Germinal center (tissue), 1 donor: ENCODE measurements around the gene TCEANC2.
"Not testable (repeated sequence)": the region's sequence is repeated elsewhere in the genome, so short reads cannot be mapped to it uniquely, and the experiment has no call there.

ENCODE experiments used
- DNase-seq: peaks from one replicate; pipeline ENCODE4 v3.0.0; 2012; ENCODE audit warnings: mixed read lengths, low spot score

The TCEANC2 gene

DNA sequence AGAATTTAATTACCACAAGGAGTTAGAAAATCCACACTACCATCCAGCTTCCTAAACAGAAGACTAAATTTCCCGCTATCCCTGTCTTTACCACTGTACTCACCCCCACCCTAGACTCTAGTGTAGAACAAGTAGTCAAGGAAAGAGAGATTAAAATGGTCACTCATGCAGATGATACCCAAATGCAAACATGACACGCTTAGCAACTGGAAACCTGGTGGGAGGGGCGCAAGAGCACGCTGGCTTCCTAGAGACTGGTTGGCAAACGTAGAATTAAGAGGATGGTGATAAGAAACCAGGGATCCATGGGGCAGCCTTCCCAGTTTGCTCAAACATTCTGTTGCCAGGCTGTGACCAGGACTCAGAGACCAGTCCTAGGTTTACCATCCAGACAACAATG, 25.6 kb upstream of the TCEANC2 start:
- DNase-seq: no peak

DNA sequence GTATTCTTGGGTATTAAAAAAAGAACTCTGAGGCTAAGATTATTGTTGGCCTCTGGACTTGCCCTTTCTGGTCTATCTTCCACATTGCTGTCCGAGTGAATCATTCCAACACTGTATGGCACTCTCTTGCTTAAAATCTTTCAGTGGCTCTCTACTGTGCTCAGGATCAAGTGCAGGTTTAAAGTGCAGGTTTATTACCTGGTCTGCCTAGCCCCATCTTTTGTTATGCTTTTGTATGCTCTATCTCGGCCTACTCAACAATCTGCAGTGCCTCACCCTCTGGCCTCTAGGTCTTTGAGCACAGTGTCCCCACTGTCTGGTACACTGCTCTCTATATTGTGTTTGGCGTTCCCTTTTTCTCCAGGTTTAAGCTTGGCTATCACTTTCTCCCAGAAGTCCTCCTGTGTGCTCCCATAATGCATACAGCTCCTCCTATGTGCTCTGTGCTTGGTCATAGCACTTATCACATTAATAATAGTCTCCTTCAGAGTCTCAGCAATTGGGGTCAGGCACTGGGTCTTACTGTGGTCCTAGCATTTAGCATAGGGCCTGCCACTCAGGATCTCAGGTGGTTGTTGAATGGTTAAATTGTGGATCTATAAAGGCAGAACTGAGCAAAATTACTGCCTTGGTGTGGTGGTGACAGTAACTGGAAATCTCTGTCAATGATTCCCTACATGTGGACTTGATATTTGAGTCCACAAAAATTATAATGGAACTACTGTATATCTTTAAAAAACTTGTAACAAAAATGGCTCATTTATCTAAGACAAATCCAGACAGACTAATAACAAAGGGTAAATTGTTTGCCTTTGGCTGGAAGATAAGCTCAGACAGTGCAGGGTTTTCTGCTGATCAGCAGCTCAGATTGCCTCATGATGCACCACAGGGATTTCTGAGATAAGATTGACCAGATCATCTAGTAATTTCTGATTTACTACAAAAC, 24.8 kb upstream of the TCEANC2 start:
- no peak for DNase-seq

DNA sequence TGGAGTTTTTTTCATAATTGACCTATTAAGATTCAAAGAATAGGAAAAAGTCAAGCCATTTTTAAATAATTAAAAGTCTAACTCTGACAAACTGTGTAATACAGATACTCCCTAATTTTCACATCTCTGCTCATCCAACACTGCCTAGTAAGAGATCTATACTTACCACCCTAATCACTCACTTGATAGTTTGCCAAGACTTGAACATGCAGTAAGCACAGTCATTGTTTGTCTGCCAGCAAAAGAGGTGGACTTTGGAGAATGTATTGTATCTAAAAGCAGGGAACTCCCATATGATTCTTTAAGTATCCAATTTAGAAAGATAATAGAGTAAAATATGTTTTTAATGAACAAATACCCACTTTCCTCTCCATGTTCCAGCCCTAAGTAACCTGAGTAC, 15.9 kb upstream of the TCEANC2 start:
- DNase-seq: no peak

DNA sequence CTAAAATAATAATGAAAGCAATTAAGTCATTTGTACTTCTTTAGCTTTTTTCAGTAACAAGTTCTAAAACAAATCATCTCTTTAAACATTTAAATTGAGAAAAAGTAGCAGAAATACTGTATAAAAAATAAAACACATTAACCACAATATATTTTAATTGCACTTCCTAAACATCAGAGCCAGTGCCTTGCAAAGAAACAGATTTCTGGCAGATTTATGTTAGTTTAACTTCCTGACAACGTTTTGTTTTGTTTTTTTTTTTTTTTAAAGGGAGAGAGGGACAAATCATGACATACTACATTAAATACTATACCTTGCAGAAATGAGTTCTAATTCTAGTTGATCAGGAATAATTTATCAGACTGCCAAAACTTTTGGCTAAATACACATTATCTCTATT, 11.6 kb upstream of the TCEANC2 start:
- no peak for DNase-seq

DNA sequence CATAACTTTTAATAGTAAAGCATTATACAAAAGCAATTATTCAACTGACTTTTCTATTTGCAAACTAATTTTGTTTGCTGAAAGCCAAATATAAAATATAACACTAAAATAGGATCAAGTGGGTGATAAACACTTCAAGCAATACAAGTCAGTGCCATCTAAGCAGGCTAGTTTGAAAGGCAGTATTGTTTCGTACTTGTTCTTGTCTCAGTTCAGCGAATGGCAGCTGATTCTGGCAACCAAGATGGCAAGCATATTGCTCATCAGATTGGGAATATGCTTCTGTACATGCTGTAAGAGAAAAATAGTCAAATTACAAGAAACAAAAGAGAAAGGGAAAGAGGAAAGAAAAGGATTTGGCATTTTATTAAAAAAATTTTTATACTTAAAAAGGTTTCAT, 7.9 kb upstream of the TCEANC2 start:
- no peak for DNase-seq

DNA sequence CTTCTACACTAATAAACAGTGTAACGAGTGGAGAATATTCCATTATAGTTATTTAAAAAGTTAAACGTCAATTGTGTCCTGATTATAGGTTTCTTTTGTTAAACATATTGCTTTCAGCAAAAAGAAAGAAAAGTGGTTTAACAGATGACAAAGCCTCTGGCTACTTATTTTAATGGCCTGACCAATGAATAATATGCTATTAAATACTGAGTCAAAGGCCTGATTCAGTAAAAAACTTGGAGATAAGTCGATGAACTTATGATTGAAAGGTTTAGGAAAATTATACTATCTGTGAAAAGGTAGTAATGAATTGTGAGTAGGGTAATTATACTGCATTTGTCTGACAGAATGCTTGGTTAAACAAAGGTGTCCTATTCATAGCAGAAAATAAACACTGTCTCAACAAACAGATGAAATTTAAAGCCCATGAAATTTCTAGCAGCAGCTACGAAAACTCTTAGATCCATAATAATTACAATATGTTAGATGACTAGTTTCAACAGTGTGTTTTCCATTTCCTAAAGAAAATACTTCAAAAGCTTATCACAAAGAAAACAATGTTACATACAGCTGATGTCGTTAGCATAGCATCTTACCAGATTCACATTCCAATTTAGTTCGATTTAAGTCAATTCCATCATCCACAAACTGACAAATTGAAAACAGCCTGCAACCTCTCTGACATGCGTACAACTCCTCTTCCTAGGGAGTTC, 6.6 kb upstream of the TCEANC2 start:
- no peak for DNase-seq

DNA sequence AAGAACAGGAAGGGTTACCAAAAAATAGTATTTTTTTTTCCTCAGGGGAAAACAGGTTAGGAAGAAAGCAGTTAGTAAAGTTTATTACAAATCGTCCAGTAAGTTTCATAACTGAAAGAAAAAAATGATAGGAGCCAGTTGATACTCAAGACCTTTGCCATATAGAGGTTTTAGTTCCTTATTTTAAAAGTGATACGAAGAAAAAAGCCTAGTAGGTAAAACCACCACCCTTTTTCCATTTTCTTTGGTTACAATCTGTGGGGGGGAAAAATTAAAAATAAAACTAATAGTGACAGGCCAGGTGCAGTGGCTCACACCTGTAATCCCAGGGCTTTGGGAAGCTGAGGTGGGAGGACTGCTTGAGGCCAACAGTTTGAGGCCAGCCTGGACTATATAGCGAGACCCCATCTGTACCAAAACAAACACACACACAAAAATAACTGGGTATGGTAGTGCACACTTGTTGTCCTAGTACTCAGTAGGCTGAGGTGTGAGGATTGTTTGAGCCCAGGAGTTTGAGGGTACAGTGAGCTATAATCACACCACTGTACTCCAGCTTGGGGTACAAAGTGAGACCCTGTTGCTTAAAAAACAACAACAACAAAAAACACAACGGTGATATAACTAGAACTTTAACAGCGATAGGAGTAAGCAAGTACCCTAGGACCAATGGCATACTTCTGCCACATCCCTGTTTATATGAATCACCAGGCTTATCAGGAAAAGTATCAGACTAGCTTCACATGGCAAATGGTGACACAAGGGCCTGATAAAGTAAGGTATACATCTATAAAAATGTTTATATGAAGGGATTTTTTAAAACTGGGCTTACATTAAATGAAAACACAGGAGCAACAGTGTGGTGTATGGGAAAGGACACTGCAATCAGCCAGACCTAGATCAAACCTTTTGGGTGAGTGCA, 5.8 kb upstream of the TCEANC2 start:
- no peak for DNase-seq

DNA sequence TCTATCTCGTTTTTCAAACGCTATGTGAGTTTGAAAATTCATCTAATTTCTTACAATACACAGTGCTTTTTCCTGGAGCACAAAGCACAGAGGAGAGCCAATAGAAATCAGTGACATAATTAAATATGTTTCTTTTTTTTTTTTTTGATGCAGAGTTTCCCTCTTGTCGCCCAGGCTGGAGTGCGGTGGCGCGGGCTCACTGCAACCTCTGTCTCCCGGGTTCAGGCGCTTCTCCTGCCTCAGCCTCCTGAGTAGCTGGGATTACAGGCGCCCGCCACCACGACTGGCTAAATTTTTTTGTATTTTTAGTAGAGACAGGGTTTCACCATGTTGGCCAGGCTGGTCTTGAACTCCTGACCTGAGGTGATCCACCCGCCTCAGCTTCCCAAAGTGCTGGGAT, 3.0 kb upstream of the TCEANC2 start:
- not testable (repeated sequence) for DNase-seq

DNA sequence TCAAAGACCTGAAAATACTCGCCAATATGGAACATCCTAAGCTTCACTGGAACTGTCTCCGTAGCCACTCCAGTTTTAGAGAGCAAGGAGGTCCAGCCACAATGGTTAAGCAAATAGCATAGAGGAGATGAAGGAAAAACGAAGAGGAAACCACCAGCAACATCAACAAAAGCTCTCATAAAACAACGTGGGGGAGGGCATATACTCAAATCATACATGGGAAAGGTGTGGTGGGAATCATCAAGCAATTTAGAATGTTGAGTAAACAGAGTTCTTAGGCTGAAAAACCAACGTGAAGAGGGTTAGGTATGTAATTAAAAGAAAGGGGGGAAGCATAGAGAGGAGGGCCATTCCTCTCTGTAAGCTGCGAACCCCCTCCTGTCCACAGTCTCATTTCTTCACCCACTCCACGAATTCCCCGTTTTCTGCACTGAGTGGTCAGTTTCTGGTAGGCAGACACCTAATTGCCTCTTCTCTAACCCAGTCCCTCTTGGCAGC, 1.4 kb upstream of the TCEANC2 start:
- DNase-seq: no peak

DNA sequence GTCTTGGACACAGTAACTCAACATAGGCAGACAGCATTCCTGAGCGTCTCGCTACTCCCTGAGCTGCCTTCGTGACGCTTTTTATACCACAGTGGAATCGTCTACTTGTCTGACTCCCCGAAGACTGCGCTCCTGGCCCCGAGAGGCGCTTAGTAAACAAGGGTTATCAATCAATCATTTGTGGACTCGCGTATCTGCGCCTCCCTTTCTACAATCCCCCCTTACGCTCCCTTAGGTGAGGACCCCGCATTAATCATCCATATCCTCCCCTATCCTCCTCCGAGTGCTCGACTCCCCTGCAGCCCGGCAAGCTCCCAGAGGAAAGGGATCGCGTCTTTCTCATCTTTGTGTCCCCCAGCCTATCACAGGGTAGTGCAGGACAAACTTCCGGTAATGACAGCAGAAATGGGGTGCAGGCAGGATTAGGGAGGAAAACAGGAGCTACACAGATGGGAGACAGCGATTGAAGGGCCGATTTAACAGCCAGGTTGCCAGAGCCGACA, 926 bp upstream of the TCEANC2 start:
- DNase-seq: peak; percentile 45

DNA sequence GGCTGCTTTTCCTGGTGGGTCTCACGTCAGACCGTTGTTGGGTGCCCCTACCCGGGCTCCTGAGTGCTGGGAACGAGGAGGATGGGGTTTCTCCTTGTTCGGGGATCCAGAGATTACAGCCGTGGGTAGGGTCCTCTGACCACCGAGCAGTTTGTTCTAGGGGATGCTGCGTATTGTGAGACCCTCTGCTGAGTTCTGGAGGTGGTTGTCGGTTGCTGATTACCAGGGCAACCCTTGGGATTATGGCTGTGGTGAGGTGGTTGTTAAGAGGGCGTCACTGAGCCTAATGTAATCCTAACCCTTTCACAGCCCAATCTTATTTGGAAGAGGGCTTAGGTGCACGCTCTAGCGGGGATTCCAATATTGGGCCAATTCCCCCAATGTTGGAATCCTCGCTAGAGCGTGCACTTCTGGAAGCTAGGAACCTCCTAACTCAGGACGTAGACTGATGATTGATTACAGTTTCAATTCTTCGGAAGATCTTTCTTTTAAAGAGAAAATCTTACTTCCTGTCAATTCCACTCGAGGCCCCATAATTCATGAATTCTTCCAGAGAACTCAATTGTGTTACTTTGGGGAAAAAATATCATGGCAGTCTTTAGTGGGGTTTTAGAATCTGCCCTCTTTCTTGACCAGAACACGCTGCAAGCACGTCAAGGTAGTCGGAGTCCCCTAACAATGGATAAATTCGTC, 483 bp downstream of the TCEANC2 start:
- no peak for DNase-seq

DNA sequence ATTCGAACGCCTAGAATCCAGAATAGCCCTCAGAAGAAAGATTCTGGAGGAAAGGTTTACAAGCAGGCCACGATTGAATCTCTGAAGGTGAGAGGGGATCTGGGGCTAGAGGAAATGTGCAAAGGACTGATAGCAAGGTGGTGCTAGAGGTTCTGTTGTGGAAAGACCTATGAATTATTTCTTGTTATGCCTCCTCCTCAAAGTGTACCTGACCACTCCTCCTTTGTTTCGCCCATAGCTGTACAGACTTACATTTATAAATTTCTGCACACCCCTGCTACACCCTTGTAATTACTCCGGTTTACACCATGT, 986 bp downstream of the TCEANC2 start:
- DNase-seq: no peak

DNA sequence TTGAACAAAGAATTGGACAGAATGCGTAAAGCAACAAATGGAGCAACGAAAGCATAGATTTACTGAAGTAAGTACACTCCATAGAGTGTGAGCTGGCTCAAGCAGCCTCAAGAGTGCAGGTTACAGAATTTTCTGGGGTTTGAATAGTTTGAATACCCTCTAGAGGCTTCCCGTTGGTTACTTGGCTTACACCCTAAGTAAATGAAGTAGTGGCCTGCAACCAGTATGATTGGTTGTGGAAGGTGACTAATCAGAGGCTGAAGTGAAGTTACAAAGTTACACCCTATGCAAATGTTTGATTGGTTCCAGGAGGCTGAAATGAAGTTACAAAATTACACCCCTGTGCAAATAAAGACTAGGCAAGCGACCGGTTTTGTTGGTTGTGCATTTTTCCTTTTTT, 10.9 kb downstream of the TCEANC2 start:
- no peak for DNase-seq

DNA sequence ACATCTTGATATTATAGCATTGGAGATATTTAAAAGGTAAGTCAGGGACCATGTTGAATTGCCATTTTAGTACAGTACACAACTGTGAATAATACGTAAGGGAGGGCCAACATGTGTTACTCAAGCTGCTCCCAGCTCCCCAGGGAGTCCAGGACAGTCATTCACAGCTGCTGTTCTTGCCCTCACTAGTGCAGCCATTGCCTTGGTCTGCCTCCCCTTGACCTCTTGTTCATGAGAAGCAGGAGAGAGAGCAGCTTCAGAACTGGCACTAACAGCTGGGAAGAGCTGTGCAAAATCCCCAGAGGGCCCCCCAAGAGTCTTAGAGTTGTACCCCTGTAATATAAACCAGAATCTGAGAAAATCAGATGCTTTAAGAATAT, 16.4 kb downstream of the TCEANC2 start:
- DNase-seq: no peak

DNA sequence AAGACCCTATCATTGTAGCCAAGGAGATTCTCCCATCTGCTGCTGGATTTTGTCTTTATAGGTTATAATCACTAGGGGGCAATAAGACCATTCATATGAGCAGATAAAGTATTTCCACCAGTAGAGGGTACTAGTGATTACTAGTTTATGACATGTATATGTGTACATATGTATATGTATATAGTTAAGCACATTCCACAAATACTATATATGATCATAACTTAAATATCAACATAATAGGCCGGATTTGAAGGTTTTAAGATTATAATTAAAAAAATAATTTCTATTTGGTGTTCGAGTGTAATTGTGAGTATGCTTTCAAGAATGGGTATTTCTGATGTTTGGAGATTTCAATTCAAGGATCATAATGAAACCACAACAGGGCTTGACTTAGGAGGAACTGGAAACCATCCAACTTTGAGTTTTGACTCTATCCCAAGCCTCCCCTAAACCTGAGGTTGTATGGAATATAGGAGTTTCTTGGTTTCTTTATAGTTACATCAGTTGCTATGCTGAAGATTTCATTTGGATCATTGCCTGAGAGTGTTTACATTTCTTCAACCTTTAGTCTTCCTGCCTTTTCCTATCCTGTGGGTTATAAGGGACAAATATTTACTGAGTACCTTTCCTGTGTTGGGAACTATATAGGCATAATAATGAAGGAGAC, 16.9 kb downstream of the TCEANC2 start:
- DNase-seq: peak; percentile 75

DNA sequence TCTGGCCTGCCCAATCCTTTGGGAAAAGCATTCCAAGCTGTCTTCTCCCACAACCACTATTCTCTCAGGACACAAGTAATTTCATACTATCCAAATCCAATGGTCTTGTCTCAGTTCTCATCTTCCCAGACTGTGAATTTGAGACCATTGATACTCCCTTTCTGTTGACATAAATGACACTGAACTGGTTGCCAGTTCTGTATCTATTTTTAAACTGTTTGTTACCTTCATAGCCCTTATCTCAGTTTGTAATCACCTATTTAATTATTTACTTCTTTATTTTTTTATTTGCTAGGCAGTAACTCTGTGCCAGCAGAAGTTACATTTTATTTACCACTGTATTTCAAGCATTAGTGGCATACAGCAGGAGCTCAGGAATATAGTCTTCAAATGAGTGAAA, 24.0 kb downstream of the TCEANC2 start:
- no peak for DNase-seq

DNA sequence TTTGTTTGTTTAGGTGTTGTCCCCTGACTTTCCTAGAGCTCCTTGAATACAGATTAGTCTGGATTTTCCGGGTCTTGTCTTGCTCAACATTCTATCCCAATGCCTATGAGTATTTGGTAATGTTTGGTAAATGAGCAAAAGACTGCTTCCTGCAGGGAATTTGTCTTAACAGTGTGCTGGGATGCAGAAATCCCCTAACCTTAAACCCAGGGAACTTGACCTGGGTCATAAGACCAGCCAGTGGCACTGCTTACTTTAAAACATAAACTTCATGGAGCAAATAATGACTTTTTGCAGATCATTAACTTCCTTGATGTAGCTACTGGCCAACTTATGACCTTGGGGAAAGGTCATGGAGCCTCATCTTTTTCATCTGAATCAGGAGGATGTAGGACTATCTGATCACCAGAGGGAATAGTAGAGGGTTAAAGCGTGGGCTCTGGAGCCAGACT, 27.2 kb downstream of the TCEANC2 start:
- DNase-seq: no peak

DNA sequence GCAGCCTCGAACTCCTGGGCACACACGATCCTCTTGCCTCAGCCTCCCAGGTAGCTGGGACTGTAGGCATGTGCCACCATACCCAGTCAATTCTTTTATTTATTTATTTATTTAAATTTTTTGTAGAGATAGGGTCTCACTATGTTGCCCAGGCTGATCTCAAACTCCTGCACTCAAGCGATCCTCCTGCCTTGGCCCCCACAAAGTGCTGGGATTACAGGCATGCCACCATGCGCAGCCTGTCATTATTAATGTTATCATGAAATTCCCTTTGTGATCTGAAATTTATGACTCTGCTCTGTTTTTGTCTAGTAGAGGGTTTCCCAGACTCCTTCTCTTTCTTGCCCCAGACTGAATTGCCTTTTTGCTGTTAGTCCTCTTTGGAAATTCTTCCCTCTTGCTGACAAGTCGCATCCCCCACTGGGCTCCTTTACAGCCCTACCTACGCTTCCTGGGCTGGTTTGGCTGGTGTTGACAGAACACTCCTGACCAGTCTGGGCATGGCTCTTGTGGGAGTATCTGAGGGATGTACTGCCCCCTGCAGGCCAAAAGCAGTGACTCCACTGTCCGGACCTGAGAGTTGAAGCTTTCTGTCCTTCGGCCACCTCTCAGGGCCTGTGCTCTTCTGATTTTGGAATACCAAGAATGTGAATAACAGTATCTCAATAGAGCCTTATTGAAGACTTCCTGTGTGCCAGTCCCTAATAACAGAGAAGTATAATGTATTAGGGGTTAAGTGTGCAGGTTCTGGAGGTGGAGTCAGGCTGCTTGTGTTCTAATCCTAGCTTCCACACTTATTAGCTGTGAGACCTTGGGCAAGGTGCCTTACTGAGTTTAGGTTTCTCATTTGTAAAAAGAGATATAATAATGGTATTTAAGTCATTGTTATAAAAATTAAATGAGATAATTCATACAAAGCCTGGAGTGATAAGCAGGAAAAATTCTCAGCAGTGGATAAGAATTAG, 28.2 kb downstream of the TCEANC2 start:
- DNase-seq: peak; percentile 60

DNA sequence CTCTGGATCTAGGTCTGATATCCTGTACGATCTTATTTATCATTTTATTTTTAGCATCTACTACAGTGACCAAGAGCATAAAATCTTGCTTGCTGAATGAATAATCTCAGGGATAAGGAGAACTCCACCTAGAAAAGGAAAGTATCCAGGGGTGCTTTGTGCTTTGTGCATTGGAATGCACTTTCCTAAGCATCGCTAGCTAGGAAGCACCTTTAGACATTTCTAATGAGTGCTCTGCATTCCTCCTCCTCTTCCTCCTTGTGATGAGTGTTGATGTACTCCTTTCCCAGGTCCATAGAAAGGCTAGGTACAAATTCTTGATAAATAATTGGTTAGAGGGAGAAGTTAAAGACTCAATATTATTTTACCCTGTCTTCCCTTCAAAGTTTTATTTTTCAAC, 31.4 kb downstream of the TCEANC2 start:
- no peak for DNase-seq

DNA sequence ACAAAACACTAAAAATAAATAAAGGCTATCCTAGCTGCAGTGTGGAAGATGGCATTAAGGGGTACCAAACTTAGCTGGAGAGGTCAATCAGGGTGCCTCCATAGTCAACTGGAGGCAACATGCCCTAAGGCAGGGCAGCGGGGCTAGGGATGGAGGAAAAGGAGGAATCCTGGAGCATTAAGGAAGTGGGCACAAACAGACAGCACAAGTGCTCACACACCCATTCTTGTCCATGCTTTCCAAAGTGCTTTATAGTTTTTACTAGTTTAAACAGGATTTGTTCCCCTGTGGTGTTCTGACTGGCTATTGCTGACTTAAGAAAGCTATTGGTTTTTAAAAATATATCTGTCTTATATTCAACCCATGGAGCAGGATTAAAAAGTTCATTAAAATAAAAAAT, 33.3 kb downstream of the TCEANC2 start:
- DNase-seq: no peak
